Type B pancreatic cell (in vitro differentiated cells): ENCODE data around the gene TAS1R3. TPM values are rescaled to one million over a fixed set of nuclear protein-coding genes. Genes with fewer than 3 reads are reported as not detected.

Experiments
- DNase-seq: peaks from one replicate; pipeline ENCODE4 v3.0.0; 2021; ENCODE audit warnings: mixed read lengths; ENCODE audit not compliant: unreplicated experiment; ENCODE audit errors: extremely low spot score
- H3K27ac Mint-ChIP-seq: 2 replicates; pipeline ENCODE4 v1.8.0; 2021; ENCODE audit warnings: mild to moderate bottlenecking, mixed read lengths
- H3K27me3 Mint-ChIP-seq: 2 replicates; pipeline ENCODE4 v1.8.0; 2021; ENCODE audit warnings: mixed read lengths
- H3K36me3 Mint-ChIP-seq: 2 replicates; pipeline ENCODE4 v1.8.0; 2021; ENCODE audit warnings: mixed read lengths
- H3K4me1 Mint-ChIP-seq: one replicate; pipeline ENCODE4 v1.8.0; 2021; ENCODE audit warnings: mixed read lengths; ENCODE audit not compliant: unreplicated experiment
- H3K4me3 Mint-ChIP-seq: 2 replicates; pipeline ENCODE4 v1.8.0; 2021; ENCODE audit warnings: mild to moderate bottlenecking, mixed read lengths
- H3K9me3 Mint-ChIP-seq: 2 replicates; pipeline ENCODE4 v1.8.0; 2021; ENCODE audit warnings: mixed read lengths
- CTCF ChIP-seq: fragments of 200-600 bp; sonication (generic); conservative IDR thresholded peaks from 2 replicates; pipeline ENCODE4 v1.5.0; 2021; ENCODE audit warnings: antibody characterized with exemption, mild to moderate bottlenecking
- total RNA-seq: library from RNA; stranded (reverse); gene quantifications from 2 replicates; pipeline ENCODE4 v1.2.1, GENCODE V29; 2021; ENCODE audit warnings: low replicate concordance

TAS1R3 gene
- total RNA-seq, 1 donor from 2014 or later: 0.89 TPM

GRCh38 chr1:1325288-1326074, 5.6 kb upstream of the TAS1R3 start:
- Mint-ChIP-seq H3K4me1 (peaks cover 11% of the 10 kb centered on the region), H3K4me3 (peak overlapping the region; percentile 82), H3K9me3 (no peaks in the 10 kb centered on the region), H3K27ac (peak overlapping the region; percentile 64), H3K27me3 (no peaks in the 10 kb centered on the region), H3K36me3 (no peaks in the 10 kb centered on the region)
- TF ChIP-seq CTCF: no peak
- DNase-seq: no peak

GRCh38 chr1:1326075-1326605, 4.9 kb upstream of the TAS1R3 start:
- H3K36me3 Mint-ChIP-seq: no peaks in the 10 kb centered on the region
- DNase-seq: no peak
- H3K4me3 Mint-ChIP-seq: peak overlapping the region; percentile 82
- H3K27ac Mint-ChIP-seq: peak overlapping the region; percentile 31
- H3K4me1 Mint-ChIP-seq: peaks cover 11% of the 10 kb centered on the region
- no peaks in the 10 kb centered on the region for H3K27me3 Mint-ChIP-seq
- no peak for TF ChIP-seq CTCF
- H3K9me3 Mint-ChIP-seq: no peaks in the 10 kb centered on the region

GRCh38 chr1:1327291-1327690, 3.8 kb upstream of the TAS1R3 start:
- Mint-ChIP-seq H3K27ac (no peak overlapping the region), H3K4me3 (peak overlapping the region; percentile 65), H3K27me3 (no peaks in the 10 kb centered on the region), H3K9me3 (no peaks in the 10 kb centered on the region), H3K36me3 (no peaks in the 10 kb centered on the region), H3K4me1 (peaks cover 8% of the 10 kb centered on the region)
- DNase-seq: no peak
- TF ChIP-seq CTCF: no peak

GRCh38 chr1:1328254-1328653, 2.8 kb upstream of the TAS1R3 start:
- H3K4me3 Mint-ChIP-seq: no peak overlapping the region
- DNase-seq: no peak
- H3K9me3 Mint-ChIP-seq: no peaks in the 10 kb centered on the region
- peaks cover 5% of the 10 kb centered on the region for H3K4me1 Mint-ChIP-seq
- H3K27me3 Mint-ChIP-seq: no peaks in the 10 kb centered on the region
- H3K36me3 Mint-ChIP-seq: no peaks in the 10 kb centered on the region
- no peak for TF ChIP-seq CTCF
- H3K27ac Mint-ChIP-seq: no peak overlapping the region

- no peaks in the 10 kb centered on the region for H3K27me3 Mint-ChIP-seq
- no peaks in the 10 kb centered on the region for H3K9me3 Mint-ChIP-seq
- H3K4me1 Mint-ChIP-seq: no peaks in the 10 kb centered on the region
- no peak for DNase-seq
- TF ChIP-seq CTCF: no peak
- H3K36me3 Mint-ChIP-seq: no peaks in the 10 kb centered on the region
- H3K27ac Mint-ChIP-seq: no peak overlapping the region
- H3K4me3 Mint-ChIP-seq: peak overlapping the region; percentile 52
Observed at GRCh38 chr1:1329304-1330210, 1.5 kb upstream of the TAS1R3 start.
